IMR-90 (cell line): ENCODE data around the gene SMAD2. TPM values are rescaled to one million over a fixed set of nuclear protein-coding genes. Genes with fewer than 3 reads are reported as not detected.

Source experiments
- ATAC-seq: fragments of 200-7000 bp; cut with Tn5 transposase; 2 replicates; pipeline ENCODE4 v1.9.1; 2020; ENCODE audit warnings: low read depth, mild to moderate bottlenecking, moderate library complexity
- BruUV-seq: library from RNA; stranded (reverse); fragments of 400-500 nt; replicated peaks from 2 replicates; lab custom pipeline; 2021; lab: Mats Ljungman, UMichigan
- CTCF ChIA-PET: fragments of 300-600 bp; formaldehyde crosslinking; extraction: SDS; loops from one replicate; lab custom pipeline; 2021; ENCODE audit warnings: antibody characterized with exemption; lab: Yijun Ruan, JAX
- POLR2A ChIA-PET: fragments of 300-600 bp; sonication (Branson Sonifier 250); formaldehyde crosslinking; loops from one replicate; lab custom pipeline; 2022; ENCODE audit warnings: antibody characterized with exemption; ENCODE audit not compliant: unreplicated experiment; lab: Charles Lee
- DNase-seq: peaks from one replicate; pipeline ENCODE4 v3.0.0; 2013
- H2AFZ ChIP-seq: replicated peaks from 2 replicates; pipeline ENCODE3; 2013; ENCODE audit warnings: low read length, mild to moderate bottlenecking; ENCODE audit not compliant: poor library complexity
- H2AK5ac ChIP-seq: 2 replicates; pipeline ENCODE4 v1.6.1; 2013; ENCODE audit warnings: low read depth, low read length, inconsistent platforms
- H2AK9ac ChIP-seq: replicated peaks from 2 replicates; pipeline ENCODE3; 2013; ENCODE audit warnings: mild to moderate bottlenecking, low read depth, low read length, moderate library complexity; ENCODE audit not compliant: poor library complexity
- H2BK120ac ChIP-seq: 2 replicates; pipeline ENCODE4 v1.6.1; 2013; ENCODE audit warnings: low read depth, low read length, inconsistent platforms
- H2BK15ac ChIP-seq: 3 replicates; pipeline ENCODE4 v1.6.1; 2013; ENCODE audit warnings: low read depth, low read length, inconsistent platforms
- H2BK20ac ChIP-seq: 2 replicates; pipeline ENCODE4 v1.6.1; 2013; ENCODE audit warnings: low read depth, mild to moderate bottlenecking, inconsistent platforms, low read length, moderate library complexity
- H2BK5ac ChIP-seq: 2 replicates; pipeline ENCODE4 v1.6.1; 2013; ENCODE audit warnings: mild to moderate bottlenecking, low read depth, low read length, inconsistent platforms; ENCODE audit not compliant: poor library complexity, severe bottlenecking
- H3K14ac ChIP-seq: replicated peaks from 2 replicates; pipeline ENCODE4 v1.6.1; 2013; ENCODE audit warnings: low read depth, low read length, inconsistent platforms
- H3K18ac ChIP-seq: 2 replicates; pipeline ENCODE4 v1.6.1; 2013; ENCODE audit warnings: low read depth, low read length, control low read depth
- H3K23ac ChIP-seq: 2 replicates; pipeline ENCODE4 v1.6.1; 2013; ENCODE audit warnings: low read depth, low read length, inconsistent platforms
- H3K27ac ChIP-seq: 2 replicates; pipeline ENCODE4 v1.5.1; 2013; ENCODE audit warnings: mild to moderate bottlenecking, control low read depth, low read length; ENCODE audit not compliant: insufficient read depth
- H3K27me3 ChIP-seq: 2 replicates; pipeline ENCODE4 v1.6.1; 2013; ENCODE audit warnings: low read length; ENCODE audit not compliant: control insufficient read depth, insufficient read depth
- H3K36me3 ChIP-seq: 2 replicates; pipeline ENCODE4 v1.6.1; 2013; ENCODE audit warnings: low read length, mixed read lengths; ENCODE audit not compliant: control insufficient read depth, insufficient read depth
- H3K4ac ChIP-seq: 2 replicates; pipeline ENCODE4 v1.6.1; 2013; ENCODE audit warnings: low read depth, low read length, inconsistent platforms
- H3K4me1 ChIP-seq: 2 replicates; pipeline ENCODE4 v1.6.1; 2013; ENCODE audit warnings: low read length, mixed read lengths; ENCODE audit not compliant: control insufficient read depth, insufficient read depth
- H3K4me2 ChIP-seq: 2 replicates; pipeline ENCODE4 v1.6.1; 2013; ENCODE audit warnings: low read depth, mild to moderate bottlenecking, control low read depth, low read length, moderate library complexity
- H3K4me3 ChIP-seq: 2 replicates; pipeline ENCODE4 v1.5.1; 2013; ENCODE audit warnings: low read depth, mild to moderate bottlenecking, control low read depth, low read length, moderate library complexity; ENCODE audit not compliant: insufficient read depth
- H3K56ac ChIP-seq: 2 replicates; pipeline ENCODE4 v1.6.1; 2013; ENCODE audit warnings: low read length, inconsistent platforms; ENCODE audit not compliant: insufficient read depth; ENCODE audit errors: extremely low read depth
- H3K79me1 ChIP-seq, 2 experiments: 2 replicates each; pipeline ENCODE4 v1.6.1; 2013; ENCODE audit warnings: low read length in 2 of 2, inconsistent platforms in 1 of 2, low read depth in 1 of 2
- H3K9ac ChIP-seq: 2 replicates; pipeline ENCODE4 v1.6.1; 2013; ENCODE audit warnings: low read depth, low read length, control low read depth
- H3K9me1 ChIP-seq: 2 replicates; pipeline ENCODE4 v1.6.1; 2013; ENCODE audit warnings: low read length, inconsistent platforms; ENCODE audit not compliant: insufficient read depth
- H3K9me3 ChIP-seq: 2 replicates; pipeline ENCODE4 v1.6.1; 2013; ENCODE audit warnings: low read length; ENCODE audit not compliant: control insufficient read depth, insufficient read depth
- H4K20me1 ChIP-seq: 2 replicates; pipeline ENCODE4 v1.6.1; 2013; ENCODE audit warnings: low read length, inconsistent platforms; ENCODE audit not compliant: insufficient read depth
- H4K5ac ChIP-seq: 2 replicates; pipeline ENCODE4 v1.6.1; 2013; ENCODE audit warnings: mild to moderate bottlenecking, low read depth, low read length, control low read depth
- H4K8ac ChIP-seq, 2 experiments: 2 replicates each; pipeline ENCODE4 v1.6.1; 2013; ENCODE audit warnings: low read depth in 2 of 2, low read length in 2 of 2, control low read depth in 1 of 2, inconsistent platforms in 1 of 2
- H4K91ac ChIP-seq: 2 replicates; pipeline ENCODE4 v1.6.1; 2013; ENCODE audit warnings: low read depth, low read length, inconsistent platforms; ENCODE audit not compliant: insufficient read depth
- BHLHE40 ChIP-seq: fragments of 150-350 bp; IDR thresholded peaks from 2 replicates; pipeline ENCODE4 v1.6.1; 2016; ENCODE audit warnings: mild to moderate bottlenecking, low read depth, low read length
- CEBPB ChIP-seq: IDR thresholded peaks from 2 replicates; pipeline ENCODE4 v1.6.1; 2012; ENCODE audit warnings: low read depth, low read length, improper control_type of control experiment
- CHD1 ChIP-seq: IDR thresholded peaks from 2 replicates; pipeline ENCODE4 v1.6.1; 2012; ENCODE audit warnings: low read depth, low read length, improper control_type of control experiment
- ELK1 ChIP-seq: fragments of 150-350 bp; IDR thresholded peaks from 2 replicates; pipeline ENCODE4 v1.6.1; 2016; ENCODE audit warnings: low read depth, mild to moderate bottlenecking, low read length, moderate library complexity, borderline replicate concordance
- MAZ ChIP-seq: IDR thresholded peaks from 2 replicates; pipeline ENCODE4 v1.6.1; 2012; ENCODE audit warnings: low read depth, mild to moderate bottlenecking, low read length, improper control_type of control experiment, moderate library complexity, borderline replicate concordance
- MXI1 ChIP-seq: IDR thresholded peaks from 2 replicates; pipeline ENCODE4 v1.6.1; 2012; ENCODE audit warnings: low read depth, mild to moderate bottlenecking, low read length, moderate library complexity, borderline replicate concordance
- RCOR1 ChIP-seq: IDR thresholded peaks from 2 replicates; pipeline ENCODE4 v1.6.1; 2012; ENCODE audit warnings: mild to moderate bottlenecking, low read length, improper control_type of control experiment; ENCODE audit not compliant: insufficient replicate concordance
- SMC3 ChIP-seq: fragments of 150-350 bp; IDR thresholded peaks from 2 replicates; pipeline ENCODE4 v1.6.1; 2016; ENCODE audit warnings: low read depth, mild to moderate bottlenecking, antibody characterized with exemption, low read length, moderate library complexity
- WGBS, 2 experiments: methylation state at CpG; one replicate each; pipeline versions ENCODE4 v1.1.5 to v1.1.7; 2013; ENCODE audit warnings: missing lambda C conversion rate in 2 of 2; ENCODE audit not compliant: insufficient read length in 1 of 2; ENCODE audit errors: extremely low coverage in 2 of 2; 5-methylcytosine and 5-hydroxymethylcytosine counted together
- dilution Hi-C: fragments of 300-500 bp; cut with HindIII; formaldehyde crosslinking; loops from one replicate; pipeline ENCODE4 v1.14.3; 2018; ENCODE audit warnings: low sequenced_read_pairs; ENCODE audit not compliant: unreplicated experiment
- in situ Hi-C: fragments of 300-500 bp; cut with MboI; formaldehyde crosslinking; loops from 3 replicates; pipeline ENCODE4 v1.14.3; 2019; ENCODE audit warnings: low sequenced_read_pairs, inconsistent platforms, mixed read lengths
- intact Hi-C: fragments of 100-400 bp; cut with micrococcal nuclease; formaldehyde crosslinking; loops from 2 replicates; pipeline ENCODE4 v1.10.0; 2022
- polyA plus RNA-seq, 3 experiments: library from polyadenylated mRNA; depleted of rRNA; stranded (reverse); fragments of >200 nt; gene quantifications; 2 replicates each; pipeline ENCODE4 v1.2.3, GENCODE V29; 2012; ENCODE audit warnings: low replicate concordance in 1 of 3
- total RNA-seq: library from RNA; depleted of rRNA; stranded (reverse); fragments of >200 nt; gene quantifications from 2 replicates; pipeline ENCODE4 v1.2.3, GENCODE V29; 2012
- TF ChIP-seq, protein P1 (sequence below): conservative IDR thresholded peaks from 2 replicates; pipeline ENCODE4 v1.5.1; 2012; ENCODE audit warnings: mild to moderate bottlenecking, low read depth, low read length, improper control_type of control experiment
- TF ChIP-seq, protein P2 (sequence below): fragments of 150-350 bp; IDR thresholded peaks from 2 replicates; pipeline ENCODE4 v1.6.1; 2017; ENCODE audit warnings: mild to moderate bottlenecking, antibody characterized with exemption, low read length, low read depth

Gene SMAD2
- total and polyA plus RNA-seq, 2 of the 4 experiments (the other 2 are of a cell fraction): 41.7 to 171 TPM

- Histone ChIP-seq H3K27ac (no peak overlapping the region), H4K20me1 (no peaks in the 10 kb centered on the region), H3K9me3 (no peaks in the 10 kb centered on the region), H4K91ac (no peak overlapping the region), H2AK5ac (no peak overlapping the region), H2BK15ac (no peak overlapping the region), H3K23ac (no peak overlapping the region), H3K4me3 (no peak overlapping the region), H4K8ac (no peak overlapping the region), H2BK5ac (no peak overlapping the region), H4K5ac (no peak overlapping the region), H2AK9ac (no peak overlapping the region), H2AFZ (no peak overlapping the region), H2BK20ac (no peak overlapping the region), H3K9me1 (no peaks in the 10 kb centered on the region), H3K4me2 (no peak overlapping the region), H3K18ac (no peak overlapping the region), H3K9ac (no peak overlapping the region), H3K4me1 (no peaks in the 10 kb centered on the region), H3K56ac (no peak overlapping the region), H3K4ac (no peak overlapping the region), H2BK120ac (no peak overlapping the region), H3K14ac (no peak overlapping the region), H3K36me3 (no peaks in the 10 kb centered on the region), H3K79me1 (no peaks in the 10 kb centered on the region), H3K27me3 (peaks cover 15% of the 10 kb centered on the region)
- dilution Hi-C loops: no loop called here
- WGBS, 2 experiments: no CpG with 5 or more reads among the region's 5 CpGs
- intact Hi-C loops: no loop called here
- no peak for TF ChIP-seq CEBPB
- TF ChIP-seq, protein P1, sequence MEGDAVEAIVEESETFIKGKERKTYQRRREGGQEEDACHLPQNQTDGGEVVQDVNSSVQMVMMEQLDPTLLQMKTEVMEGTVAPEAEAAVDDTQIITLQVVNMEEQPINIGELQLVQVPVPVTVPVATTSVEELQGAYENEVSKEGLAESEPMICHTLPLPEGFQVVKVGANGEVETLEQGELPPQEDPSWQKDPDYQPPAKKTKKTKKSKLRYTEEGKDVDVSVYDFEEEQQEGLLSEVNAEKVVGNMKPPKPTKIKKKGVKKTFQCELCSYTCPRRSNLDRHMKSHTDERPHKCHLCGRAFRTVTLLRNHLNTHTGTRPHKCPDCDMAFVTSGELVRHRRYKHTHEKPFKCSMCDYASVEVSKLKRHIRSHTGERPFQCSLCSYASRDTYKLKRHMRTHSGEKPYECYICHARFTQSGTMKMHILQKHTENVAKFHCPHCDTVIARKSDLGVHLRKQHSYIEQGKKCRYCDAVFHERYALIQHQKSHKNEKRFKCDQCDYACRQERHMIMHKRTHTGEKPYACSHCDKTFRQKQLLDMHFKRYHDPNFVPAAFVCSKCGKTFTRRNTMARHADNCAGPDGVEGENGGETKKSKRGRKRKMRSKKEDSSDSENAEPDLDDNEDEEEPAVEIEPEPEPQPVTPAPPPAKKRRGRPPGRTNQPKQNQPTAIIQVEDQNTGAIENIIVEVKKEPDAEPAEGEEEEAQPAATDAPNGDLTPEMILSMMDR: no peak
- no peak for TF ChIP-seq MXI1
- TF ChIP-seq BHLHE40: no peak
- TF ChIP-seq MAZ: no peak
- TF ChIP-seq ELK1: no peak
- TF ChIP-seq, protein P2, sequence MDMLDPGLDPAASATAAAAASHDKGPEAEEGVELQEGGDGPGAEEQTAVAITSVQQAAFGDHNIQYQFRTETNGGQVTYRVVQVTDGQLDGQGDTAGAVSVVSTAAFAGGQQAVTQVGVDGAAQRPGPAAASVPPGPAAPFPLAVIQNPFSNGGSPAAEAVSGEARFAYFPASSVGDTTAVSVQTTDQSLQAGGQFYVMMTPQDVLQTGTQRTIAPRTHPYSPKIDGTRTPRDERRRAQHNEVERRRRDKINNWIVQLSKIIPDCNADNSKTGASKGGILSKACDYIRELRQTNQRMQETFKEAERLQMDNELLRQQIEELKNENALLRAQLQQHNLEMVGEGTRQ: no peak
- TF ChIP-seq CHD1: no peak
- TF ChIP-seq SMC3: no peak
- TF ChIP-seq RCOR1: no peak
- POLR2A ChIA-PET: no interaction called here
- in situ Hi-C loops: no loop called here
- BruUV-seq: no TSS peak
- CTCF ChIA-PET: no interaction called here
- ATAC-seq: no peak
- no peak for DNase-seq
Measured at GRCh38 chr18:47975105-47975504, 44.6 kb upstream of the SMAD2 start.
